OCI-LY1 (cell line): Measurements from ENCODE around the gene MRM2.

Experiments used
- CTCF ChIP-seq: fragments of 200-600 bp; sonication (generic), shearing (Covaris generic); IDR thresholded peaks from 2 replicates; pipeline ENCODE4 v1.5.1; 2017; ENCODE audit warnings: mild to moderate bottlenecking, antibody characterized with exemption, low read length, moderate library complexity, mixed read lengths
- EZH2 ChIP-seq: fragments of 200-600 bp; sonication (generic), shearing (Covaris generic); IDR thresholded peaks from 2 replicates; pipeline ENCODE4 v1.8.0; 2017; ENCODE audit warnings: borderline replicate concordance, mixed run types, mild to moderate bottlenecking, antibody characterized with exemption, low read length, moderate library complexity, mixed read lengths

- TF ChIP-seq CTCF: no peak
- TF ChIP-seq EZH2: no peak
Measured at GRCh38 chr7:2279896-2280295, 37.9 kb upstream of the MRM2 start.
